Endodermal cell (in vitro differentiated cells): ENCODE data around the gene MEI4. TPM values are rescaled to one million over a fixed set of nuclear protein-coding genes. Genes with fewer than 3 reads are reported as not detected.
A peak's percentile ranks its signal among the peaks of the same experiment; 100 is the strongest.

ENCODE experiments used
- DNase-seq: peaks from one replicate; pipeline ENCODE4 v3.0.0-alpha.2; 2017
- H3K27ac ChIP-seq: 2 replicates; pipeline ENCODE4 v1.5.1; 2013; ENCODE audit warnings: mild to moderate bottlenecking, low read depth, low read length, moderate library complexity
- H3K27me3 ChIP-seq: 2 replicates; pipeline ENCODE4 v1.6.1; 2013; ENCODE audit warnings: mild to moderate bottlenecking, low read length, moderate library complexity; ENCODE audit not compliant: insufficient read depth, control insufficient read depth, poor library complexity, severe bottlenecking
- H3K36me3 ChIP-seq: 2 replicates; pipeline ENCODE4 v1.7.0; 2013; ENCODE audit warnings: mild to moderate bottlenecking, low read length, moderate library complexity; ENCODE audit not compliant: control insufficient read depth, insufficient read depth
- H3K4me1 ChIP-seq: one replicate; pipeline ENCODE4 v1.7.0; 2013; ENCODE audit warnings: low read length; ENCODE audit not compliant: control insufficient read depth, insufficient read depth
- H3K4me3 ChIP-seq: 2 replicates; pipeline ENCODE4 v1.5.1; 2013; ENCODE audit warnings: mild to moderate bottlenecking, low read length, moderate library complexity
- H3K9ac ChIP-seq: 2 replicates; pipeline ENCODE4 v1.6.1; 2013; ENCODE audit warnings: mild to moderate bottlenecking, low read length, moderate library complexity; ENCODE audit not compliant: poor library complexity, severe bottlenecking; ENCODE audit errors: extremely low read depth
- H3K9me3 ChIP-seq: 2 replicates; pipeline ENCODE4 v1.6.1; 2013; ENCODE audit warnings: mild to moderate bottlenecking, low read length, moderate library complexity; ENCODE audit not compliant: control insufficient read depth
- H3K27ac Mint-ChIP-seq: 2 replicates; pipeline ENCODE4 v1.8.0; 2020; ENCODE audit warnings: mixed read lengths
- H3K27me3 Mint-ChIP-seq: 2 replicates; pipeline ENCODE4 v1.8.0; 2021; ENCODE audit warnings: mild to moderate bottlenecking, mixed read lengths; ENCODE audit not compliant: insufficient read depth
- H3K36me3 Mint-ChIP-seq: 2 replicates; pipeline ENCODE4 v1.8.0; 2020; ENCODE audit warnings: low read depth, mixed read lengths
- H3K4me1 Mint-ChIP-seq: 2 replicates; pipeline ENCODE4 v1.8.0; 2020; ENCODE audit warnings: mixed read lengths
- H3K4me3 Mint-ChIP-seq: 2 replicates; pipeline ENCODE4 v1.8.0; 2020; ENCODE audit warnings: mild to moderate bottlenecking, moderate library complexity, mixed read lengths
- H3K9me3 Mint-ChIP-seq: 2 replicates; pipeline ENCODE4 v1.8.0; 2020; ENCODE audit warnings: mild to moderate bottlenecking, mixed read lengths
- CTCF ChIP-seq: fragments of 200-600 bp; sonication (generic); conservative IDR thresholded peaks from 2 replicates; pipeline ENCODE4 v1.5.0; 2021; ENCODE audit warnings: antibody characterized with exemption, mild to moderate bottlenecking
- WGBS, 2 experiments: methylation state at CpG; one replicate each; pipeline versions ENCODE4 v1.1.5 to v1.1.7; 2013; ENCODE audit warnings: missing lambda C conversion rate in 2 of 2, mixed read lengths in 1 of 2; ENCODE audit not compliant: insufficient coverage in 1 of 2, insufficient read length in 1 of 2; 5-methylcytosine and 5-hydroxymethylcytosine counted together
- total RNA-seq, 2 donors: library from RNA; stranded (reverse); fragmentation: NEBNext Ultra II Directional in 1 of 2; extraction: Animal tissue kit (Norgen Biotek cat#: 25700) in 1 of 2; gene quantifications; 2 replicates in 1 of 2; 3 replicates in 1 of 2; pipeline ENCODE4 v1.2.1, GENCODE V29; 2021

Gene MEI4
- total RNA-seq, 2 donors from 2014 or later, result 0.62 to 0.84 TPM

- H3K27me3 Mint-ChIP-seq, result no peaks in the 10 kb centered on the region
- no peak overlapping the region for H3K27ac ChIP-seq
- no peaks in the 10 kb centered on the region for H3K4me1 Mint-ChIP-seq
- no peak overlapping the region for H3K9ac ChIP-seq
- no peak for TF ChIP-seq CTCF
- H3K27me3 ChIP-seq, result no peaks in the 10 kb centered on the region
- H3K9me3 Mint-ChIP-seq, result peaks cover 12% of the 10 kb centered on the region
- H3K4me3 ChIP-seq, result no peak overlapping the region
- no peak overlapping the region for H3K4me3 Mint-ChIP-seq
- peaks cover 6% of the 10 kb centered on the region for H3K9me3 ChIP-seq
- peaks cover 8% of the 10 kb centered on the region for H3K36me3 Mint-ChIP-seq
- no peak overlapping the region for H3K27ac Mint-ChIP-seq
- no peak for DNase-seq
- no peaks in the 10 kb centered on the region for H3K36me3 ChIP-seq
- H3K4me1 ChIP-seq, result no peaks in the 10 kb centered on the region
Measured at GRCh38 chr6:77857421-77857820, 204.6 kb downstream of the MEI4 start.

- H3K27ac ChIP-seq, result no peak overlapping the region
- H3K9me3 ChIP-seq, result peaks cover 8% of the 10 kb centered on the region
- no peak overlapping the region for H3K4me3 Mint-ChIP-seq
- H3K36me3 ChIP-seq, result no peaks in the 10 kb centered on the region
- H3K4me3 ChIP-seq, result no peak overlapping the region
- H3K9ac ChIP-seq, result no peak overlapping the region
- H3K36me3 Mint-ChIP-seq, result no peaks in the 10 kb centered on the region
- DNase-seq, result no peak
- H3K27me3 ChIP-seq, result no peaks in the 10 kb centered on the region
- no peaks in the 10 kb centered on the region for H3K4me1 Mint-ChIP-seq
- 85% methylated on average over 2 of the region's 2 CpGs; no CpG with 5 or more reads in 1 of the 2 experiments for WGBS, 2 experiments
- no peaks in the 10 kb centered on the region for H3K9me3 Mint-ChIP-seq
- no peaks in the 10 kb centered on the region for H3K27me3 Mint-ChIP-seq
- TF ChIP-seq CTCF, result no peak
- H3K27ac Mint-ChIP-seq, result no peak overlapping the region
- no peaks in the 10 kb centered on the region for H3K4me1 ChIP-seq
Measured at GRCh38 chr6:77876300-77876699, 223.5 kb downstream of the MEI4 start.

GRCh38 chr6:77879527-77879926 lies 226.7 kb downstream of the MEI4 start:
- Histone ChIP-seq H3K27ac (no peak overlapping the region), H3K4me3 (no peak overlapping the region), H3K9me3 (peaks cover 8% of the 10 kb centered on the region), H3K36me3 (no peaks in the 10 kb centered on the region), H3K9ac (no peak overlapping the region), H3K4me1 (no peaks in the 10 kb centered on the region), H3K27me3 (no peaks in the 10 kb centered on the region)
- WGBS, 2 experiments, result 93 to 100% methylated on average over 1 to 2 of the region's 2 CpGs
- DNase-seq, result no peak
- H3K27ac Mint-ChIP-seq, result no peak overlapping the region
- TF ChIP-seq CTCF, result peak; percentile 22
- no peak overlapping the region for H3K4me3 Mint-ChIP-seq
- no peaks in the 10 kb centered on the region for H3K4me1 Mint-ChIP-seq
- no peaks in the 10 kb centered on the region for H3K36me3 Mint-ChIP-seq
- no peaks in the 10 kb centered on the region for H3K27me3 Mint-ChIP-seq
- no peaks in the 10 kb centered on the region for H3K9me3 Mint-ChIP-seq
